ENCODE measurements around the gene PDE7B. TPM values are rescaled to one million over a fixed set of nuclear protein-coding genes. Genes with fewer than 3 reads are reported as not detected.

The PDE7B gene
- total and polyA plus RNA-seq, 4 experiments from 2014 or later = 0.06 to 0.94 (median 0.28) TPM

GRCh38 chr6:136118787-136119186, 267.3 kb downstream of the PDE7B start:
- no peaks in the 10 kb centered on the region for H3K4me1 Mint-ChIP-seq
- Histone ChIP-seq H3K4me1 (ENCODE audit: insufficient read depth, low read length) (no peaks in the 10 kb centered on the region), H3K27me3 (ENCODE audit: insufficient read depth, low read length) (no peaks in the 10 kb centered on the region), H3K36me3 (ENCODE audit: insufficient read depth, low read length) (no peaks in the 10 kb centered on the region), H3K4me3 (ENCODE audit: low read length in 2 of 2) (no peak overlapping the region), H3K27ac (ENCODE audit: low read depth, low read length) (no peak overlapping the region), H3K9me3 (ENCODE audit: control insufficient read depth in 1 of 2, low read length in 2 of 2) (no peaks in the 10 kb centered on the region)
- H3K27me3 Mint-ChIP-seq = peaks cover 3 to 4% of the 10 kb centered on the region in 2 donors
- no peak for DNase-seq
- ChIA-PET CTCF (ENCODE audit: partially characterized antibody) (interaction anchor here (1.7 kb wide), 1 partner anchor 9 kb away, joined by 3 read pairs; no protein-coding TSS in a partner anchor), POLR2A (ENCODE audit: partially characterized antibody) (no interaction called here)
- H3K4me3 Mint-ChIP-seq = no peak overlapping the region
- peaks cover 0 to 3% (median 0%) of the 10 kb centered on the region in 8 donors for H3K9me3 Mint-ChIP-seq
- intact Hi-C loops (cut with micrococcal nuclease) = no loop called here
- H3K36me3 Mint-ChIP-seq = no peaks in the 10 kb centered on the region
- no peak overlapping the region for H3K27ac Mint-ChIP-seq

- H3K36me3 ChIP-seq (ENCODE audit: insufficient read depth, low read length) = no peaks in the 10 kb centered on the region
- no peak overlapping the region for H3K27ac ChIP-seq (ENCODE audit: low read depth, low read length)
- ChIA-PET CTCF (ENCODE audit: partially characterized antibody) (no interaction called here), POLR2A (ENCODE audit: partially characterized antibody) (no interaction called here)
- H3K9me3 ChIP-seq (ENCODE audit: control insufficient read depth in 1 of 2, low read length in 2 of 2) = no peaks in the 10 kb centered on the region
- Mint-ChIP-seq H3K9me3 (no peaks in the 10 kb centered on the region), H3K36me3 (no peaks in the 10 kb centered on the region), H3K27ac (no peak overlapping the region), H3K27me3 (peaks cover 0 to 3% of the 10 kb centered on the region in 2 donors), H3K4me3 (no peak overlapping the region), H3K4me1 (no peaks in the 10 kb centered on the region)
- H3K4me3 ChIP-seq (ENCODE audit: low read length in 2 of 2) = no peak overlapping the region
- intact Hi-C loops (cut with micrococcal nuclease) = no loop called here
- no peaks in the 10 kb centered on the region for H3K4me1 ChIP-seq (ENCODE audit: insufficient read depth, low read length)
- DNase-seq = no peak
- no peaks in the 10 kb centered on the region for H3K27me3 ChIP-seq (ENCODE audit: insufficient read depth, low read length)
These were observed 272.0 kb downstream of the PDE7B start for GRCh38 chr6:136123468-136123867.

DNA sequence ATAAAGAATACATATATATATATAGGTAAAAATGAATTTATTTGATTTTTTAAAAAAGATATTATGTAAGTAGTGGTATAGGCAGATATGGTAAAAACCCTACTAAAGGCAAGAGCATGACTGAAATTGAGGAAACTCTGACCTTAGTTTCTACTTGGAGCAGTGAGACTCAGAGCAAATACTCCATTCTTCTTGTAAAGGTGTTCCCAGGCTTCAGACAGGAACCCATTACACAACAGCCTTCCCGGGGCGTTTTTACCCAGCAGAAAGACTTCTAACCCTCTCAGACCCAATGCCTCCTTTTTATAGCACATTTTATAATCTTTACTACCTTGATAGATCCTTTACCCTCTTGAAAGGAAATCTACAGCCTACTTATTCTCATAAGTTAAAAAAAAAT, 274.1 kb downstream of the PDE7B start:
- POLR2A ChIA-PET (ENCODE audit: partially characterized antibody) = no interaction called here
- H3K36me3 Mint-ChIP-seq = no peaks in the 10 kb centered on the region
- Histone ChIP-seq H3K4me1 (ENCODE audit: insufficient read depth, low read length) (no peaks in the 10 kb centered on the region), H3K27me3 (ENCODE audit: insufficient read depth, low read length) (no peaks in the 10 kb centered on the region), H3K4me3 (ENCODE audit: low read length in 2 of 2) (no peak overlapping the region), H3K9me3 (ENCODE audit: control insufficient read depth in 1 of 2, low read length in 2 of 2) (no peaks in the 10 kb centered on the region), H3K27ac (ENCODE audit: low read depth, low read length) (no peak overlapping the region), H3K36me3 (ENCODE audit: insufficient read depth, low read length) (no peaks in the 10 kb centered on the region)
- H3K27me3 Mint-ChIP-seq = peaks cover 3% of the 10 kb centered on the region in 2 donors
- H3K9me3 Mint-ChIP-seq = peaks cover 0 to 3% (median 0%) of the 10 kb centered on the region in 8 donors
- no peak overlapping the region for H3K27ac Mint-ChIP-seq
- intact Hi-C loops (cut with micrococcal nuclease) = no loop called here
- CTCF ChIA-PET (ENCODE audit: partially characterized antibody) = no interaction called here
- DNase-seq = no peak
- no peaks in the 10 kb centered on the region for H3K4me1 Mint-ChIP-seq
- no peak overlapping the region for H3K4me3 Mint-ChIP-seq

GRCh38 chr6:136127873-136128272, 276.4 kb downstream of the PDE7B start:
- Histone ChIP-seq H3K4me3 (ENCODE audit: low read length in 2 of 2) (no peak overlapping the region), H3K4me1 (ENCODE audit: insufficient read depth, low read length) (no peaks in the 10 kb centered on the region), H3K9me3 (ENCODE audit: control insufficient read depth in 1 of 2, low read length in 2 of 2) (no peaks in the 10 kb centered on the region), H3K27me3 (ENCODE audit: insufficient read depth, low read length) (no peaks in the 10 kb centered on the region), H3K27ac (ENCODE audit: low read depth, low read length) (no peak overlapping the region), H3K36me3 (ENCODE audit: insufficient read depth, low read length) (no peaks in the 10 kb centered on the region)
- H3K36me3 Mint-ChIP-seq = no peaks in the 10 kb centered on the region
- H3K4me1 Mint-ChIP-seq = no peaks in the 10 kb centered on the region
- CTCF ChIA-PET (ENCODE audit: partially characterized antibody) = interaction anchor here (1.3 kb wide), 1 partner anchor 14 kb away, joined by 6 read pairs; no protein-coding TSS in a partner anchor
- peaks cover 0 to 3% (median 0%) of the 10 kb centered on the region in 8 donors for H3K9me3 Mint-ChIP-seq
- intact Hi-C loops (cut with micrococcal nuclease) = no loop called here
- no peak overlapping the region for H3K27ac Mint-ChIP-seq
- no peak overlapping the region for H3K4me3 Mint-ChIP-seq
- no peak for DNase-seq
- H3K27me3 Mint-ChIP-seq = peaks cover 4 to 6% of the 10 kb centered on the region in 2 donors
- POLR2A ChIA-PET (ENCODE audit: partially characterized antibody) = interaction anchor here (0.6 kb wide), 1 partner anchor 18 kb away, joined by 3 read pairs; no protein-coding TSS in a partner anchor

DNA sequence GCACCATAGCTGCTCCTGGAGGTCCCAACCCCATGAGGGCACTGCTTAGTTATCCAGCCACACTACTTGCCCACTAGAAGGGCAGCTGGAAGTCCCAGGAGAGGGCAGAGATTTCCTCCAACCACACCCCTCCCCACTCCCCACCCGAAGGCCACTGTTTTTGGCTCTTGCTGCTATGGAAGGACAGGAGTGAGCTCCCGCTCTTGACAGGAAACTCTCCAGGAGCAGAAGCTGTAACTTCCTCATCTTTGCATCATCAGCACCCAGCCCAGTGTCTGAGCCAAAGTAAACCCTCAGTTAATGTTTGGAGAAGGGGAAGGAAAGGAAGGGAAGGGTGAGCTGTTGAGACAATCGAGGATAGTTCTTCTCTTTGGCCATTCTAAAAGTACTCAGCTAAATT, 277.9 kb downstream of the PDE7B start:
- no peaks in the 10 kb centered on the region for H3K4me1 ChIP-seq (ENCODE audit: insufficient read depth, low read length)
- CTCF ChIA-PET (ENCODE audit: partially characterized antibody) = no interaction called here
- peaks cover 4 to 7% of the 10 kb centered on the region in 2 donors for H3K27me3 Mint-ChIP-seq
- no peak overlapping the region for H3K4me3 ChIP-seq (ENCODE audit: low read length in 2 of 2)
- DNase-seq = no peak
- intact Hi-C loops (cut with micrococcal nuclease) = no loop called here
- H3K36me3 Mint-ChIP-seq = no peaks in the 10 kb centered on the region
- peaks cover 0 to 3% (median 0%) of the 10 kb centered on the region in 8 donors for H3K9me3 Mint-ChIP-seq
- POLR2A ChIA-PET (ENCODE audit: partially characterized antibody) = no interaction called here
- H3K36me3 ChIP-seq (ENCODE audit: insufficient read depth, low read length) = no peaks in the 10 kb centered on the region
- H3K27ac ChIP-seq (ENCODE audit: low read depth, low read length) = no peak overlapping the region
- H3K27me3 ChIP-seq (ENCODE audit: insufficient read depth, low read length) = no peaks in the 10 kb centered on the region
- no peak overlapping the region for H3K27ac Mint-ChIP-seq
- H3K4me1 Mint-ChIP-seq = no peaks in the 10 kb centered on the region
- no peaks in the 10 kb centered on the region for H3K9me3 ChIP-seq (ENCODE audit: control insufficient read depth in 1 of 2, low read length in 2 of 2)
- no peak overlapping the region for H3K4me3 Mint-ChIP-seq

- ChIA-PET POLR2A (ENCODE audit: partially characterized antibody) (no interaction called here), CTCF (ENCODE audit: partially characterized antibody) (no interaction called here)
- no peak overlapping the region for H3K4me3 Mint-ChIP-seq
- Histone ChIP-seq H3K27me3 (ENCODE audit: insufficient read depth, low read length) (no peaks in the 10 kb centered on the region), H3K27ac (ENCODE audit: low read depth, low read length) (no peak overlapping the region), H3K9me3 (ENCODE audit: control insufficient read depth in 1 of 2, low read length in 2 of 2) (no peaks in the 10 kb centered on the region), H3K36me3 (ENCODE audit: insufficient read depth, low read length) (no peaks in the 10 kb centered on the region), H3K4me1 (ENCODE audit: insufficient read depth, low read length) (no peaks in the 10 kb centered on the region), H3K4me3 (ENCODE audit: low read length in 2 of 2) (no peak overlapping the region)
- H3K36me3 Mint-ChIP-seq = no peaks in the 10 kb centered on the region
- no peak for DNase-seq
- no peaks in the 10 kb centered on the region for H3K4me1 Mint-ChIP-seq
- intact Hi-C loops (cut with micrococcal nuclease) = no loop called here
- no peak overlapping the region for H3K27ac Mint-ChIP-seq
- H3K27me3 Mint-ChIP-seq = peaks cover 3 to 4% of the 10 kb centered on the region in 2 donors
- H3K9me3 Mint-ChIP-seq = peaks cover 0 to 2% (median 0%) of the 10 kb centered on the region in 8 donors
These were observed 282.8 kb downstream of the PDE7B start for GRCh38 chr6:136134268-136134667.

- intact Hi-C loops (cut with micrococcal nuclease) = no loop called here
- H3K36me3 Mint-ChIP-seq = no peaks in the 10 kb centered on the region
- H3K9me3 Mint-ChIP-seq = peaks cover 0 to 2% (median 0%) of the 10 kb centered on the region in 8 donors
- no peak overlapping the region for H3K4me3 Mint-ChIP-seq
- CTCF ChIA-PET (ENCODE audit: partially characterized antibody) = no interaction called here
- Histone ChIP-seq H3K4me1 (ENCODE audit: insufficient read depth, low read length) (no peaks in the 10 kb centered on the region), H3K36me3 (ENCODE audit: insufficient read depth, low read length) (no peaks in the 10 kb centered on the region), H3K9me3 (ENCODE audit: control insufficient read depth in 1 of 2, low read length in 2 of 2) (no peaks in the 10 kb centered on the region), H3K27me3 (ENCODE audit: insufficient read depth, low read length) (no peaks in the 10 kb centered on the region), H3K27ac (ENCODE audit: low read depth, low read length) (no peak overlapping the region), H3K4me3 (ENCODE audit: low read length in 2 of 2) (no peak overlapping the region)
- H3K4me1 Mint-ChIP-seq = no peaks in the 10 kb centered on the region
- no peak overlapping the region for H3K27ac Mint-ChIP-seq
- peaks cover 3 to 4% of the 10 kb centered on the region in 2 donors for H3K27me3 Mint-ChIP-seq
- no peak for DNase-seq
- POLR2A ChIA-PET (ENCODE audit: partially characterized antibody) = interaction anchor here (0.6 kb wide), 1 partner anchor 21 kb away, joined by 3 read pairs; no protein-coding TSS in a partner anchor
These were observed 283.2 kb downstream of the PDE7B start for GRCh38 chr6:136134751-136135150.

DNA sequence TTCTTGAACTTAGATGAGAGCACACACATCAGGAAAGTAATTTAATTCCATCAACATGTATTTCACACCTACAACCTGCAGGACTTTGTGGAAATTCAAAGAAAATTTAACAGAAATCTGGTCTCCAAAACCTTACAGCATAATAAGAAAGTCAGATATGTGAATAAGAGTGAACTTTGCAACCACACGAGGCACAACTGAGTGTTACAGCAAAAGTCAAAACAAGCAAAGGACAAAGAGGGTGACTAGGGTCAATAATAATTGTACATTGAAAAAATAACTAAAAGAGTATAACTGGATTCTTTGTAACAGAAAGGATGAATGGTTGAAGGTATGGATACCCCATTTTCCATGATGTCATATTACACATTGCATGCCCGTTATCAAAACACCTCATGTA, 284.8 kb downstream of the PDE7B start:
- H3K9me3 Mint-ChIP-seq = peaks cover 0 to 11% (median 0%) of the 10 kb centered on the region in 8 donors
- peaks cover 2 to 4% of the 10 kb centered on the region in 2 donors for H3K27me3 Mint-ChIP-seq

More for the DNA sequence above, 284.8 kb downstream of the PDE7B start:
- intact Hi-C loops (cut with micrococcal nuclease) = no loop called here
- Mint-ChIP-seq H3K4me3 (no peak overlapping the region), H3K36me3 (no peaks in the 10 kb centered on the region), H3K27ac (no peak overlapping the region), H3K4me1 (no peaks in the 10 kb centered on the region)
- no peak overlapping the region for H3K4me3 ChIP-seq (ENCODE audit: low read length in 2 of 2)
- no peaks in the 10 kb centered on the region for H3K36me3 ChIP-seq (ENCODE audit: insufficient read depth, low read length)
- POLR2A ChIA-PET (ENCODE audit: partially characterized antibody) = no interaction called here
- DNase-seq = no peak
- CTCF ChIA-PET (ENCODE audit: partially characterized antibody) = no interaction called here
- H3K27me3 ChIP-seq (ENCODE audit: insufficient read depth, low read length) = no peaks in the 10 kb centered on the region
- no peaks in the 10 kb centered on the region for H3K9me3 ChIP-seq (ENCODE audit: control insufficient read depth in 1 of 2, low read length in 2 of 2)
- no peak overlapping the region for H3K27ac ChIP-seq (ENCODE audit: low read depth, low read length)
- H3K4me1 ChIP-seq (ENCODE audit: insufficient read depth, low read length) = no peaks in the 10 kb centered on the region
